Type B pancreatic cell (in vitro differentiated cells): Measurements from ENCODE around the gene PDLIM1. TPM values are rescaled to one million over a fixed set of nuclear protein-coding genes. Genes with fewer than 3 reads are reported as not detected.

Experiments
- DNase-seq: peaks from one replicate; pipeline ENCODE4 v3.0.0; 2021; ENCODE audit warnings: mixed read lengths; ENCODE audit not compliant: unreplicated experiment; ENCODE audit errors: extremely low spot score
- H3K27ac Mint-ChIP-seq: 2 replicates; pipeline ENCODE4 v1.8.0; 2021; ENCODE audit warnings: mild to moderate bottlenecking, mixed read lengths
- H3K27me3 Mint-ChIP-seq: 2 replicates; pipeline ENCODE4 v1.8.0; 2021; ENCODE audit warnings: mixed read lengths
- H3K36me3 Mint-ChIP-seq: 2 replicates; pipeline ENCODE4 v1.8.0; 2021; ENCODE audit warnings: mixed read lengths
- H3K4me1 Mint-ChIP-seq: one replicate; pipeline ENCODE4 v1.8.0; 2021; ENCODE audit warnings: mixed read lengths; ENCODE audit not compliant: unreplicated experiment
- H3K4me3 Mint-ChIP-seq: 2 replicates; pipeline ENCODE4 v1.8.0; 2021; ENCODE audit warnings: mild to moderate bottlenecking, mixed read lengths
- H3K9me3 Mint-ChIP-seq: 2 replicates; pipeline ENCODE4 v1.8.0; 2021; ENCODE audit warnings: mixed read lengths
- CTCF ChIP-seq: fragments of 200-600 bp; sonication (generic); conservative IDR thresholded peaks from 2 replicates; pipeline ENCODE4 v1.5.0; 2021; ENCODE audit warnings: antibody characterized with exemption, mild to moderate bottlenecking
- total RNA-seq: library from RNA; stranded (reverse); gene quantifications from 2 replicates; pipeline ENCODE4 v1.2.1, GENCODE V29; 2021; ENCODE audit warnings: low replicate concordance

Gene PDLIM1
- total RNA-seq, 1 donor from 2014 or later, result 171 TPM

- H3K9me3 Mint-ChIP-seq, result no peaks in the 10 kb centered on the region
- H3K4me1 Mint-ChIP-seq, result peaks cover 15% of the 10 kb centered on the region
- peak overlapping the region; percentile 65 for H3K27ac Mint-ChIP-seq
- DNase-seq, result no peak
- no peak for TF ChIP-seq CTCF
- H3K36me3 Mint-ChIP-seq, result peaks cover 6% of the 10 kb centered on the region
- H3K27me3 Mint-ChIP-seq, result peaks cover 25% of the 10 kb centered on the region
- peak overlapping the region; percentile 60 for H3K4me3 Mint-ChIP-seq
These were observed 3.5 kb downstream of the PDLIM1 start for GRCh38 chr10:95287281-95287680.

- H3K4me1 Mint-ChIP-seq, result peaks cover 15% of the 10 kb centered on the region
- H3K9me3 Mint-ChIP-seq, result no peaks in the 10 kb centered on the region
- peaks cover 11% of the 10 kb centered on the region for H3K36me3 Mint-ChIP-seq
- no peak for TF ChIP-seq CTCF
- H3K27me3 Mint-ChIP-seq, result peaks cover 21% of the 10 kb centered on the region
- peak overlapping the region; percentile 60 for H3K4me3 Mint-ChIP-seq
- H3K27ac Mint-ChIP-seq, result peak overlapping the region; percentile 65
- DNase-seq, result no peak
These were observed 4.1 kb downstream of the PDLIM1 start for GRCh38 chr10:95286707-95287106.

GRCh38 chr10:95285556-95285955 lies 5.2 kb downstream of the PDLIM1 start:
- peaks cover 16% of the 10 kb centered on the region for H3K27me3 Mint-ChIP-seq
- H3K4me3 Mint-ChIP-seq, result peak overlapping the region; percentile 46
- no peak overlapping the region for H3K27ac Mint-ChIP-seq
- peaks cover 19% of the 10 kb centered on the region for H3K4me1 Mint-ChIP-seq
- no peak for TF ChIP-seq CTCF
- no peaks in the 10 kb centered on the region for H3K9me3 Mint-ChIP-seq
- no peak for DNase-seq
- H3K36me3 Mint-ChIP-seq, result peaks cover 16% of the 10 kb centered on the region

- DNase-seq, result no peak
- Mint-ChIP-seq H3K4me1 (peaks cover 19% of the 10 kb centered on the region), H3K9me3 (no peaks in the 10 kb centered on the region), H3K27me3 (peaks cover 11% of the 10 kb centered on the region), H3K4me3 (no peak overlapping the region), H3K27ac (no peak overlapping the region), H3K36me3 (peaks cover 16% of the 10 kb centered on the region)
- no peak for TF ChIP-seq CTCF
These were observed 6.0 kb downstream of the PDLIM1 start for GRCh38 chr10:95284807-95285206.

GRCh38 chr10:95282107-95282506 lies 8.7 kb downstream of the PDLIM1 start:
- no peak overlapping the region for H3K4me3 Mint-ChIP-seq
- H3K4me1 Mint-ChIP-seq, result peaks cover 35% of the 10 kb centered on the region
- no peaks in the 10 kb centered on the region for H3K27me3 Mint-ChIP-seq
- TF ChIP-seq CTCF, result no peak
- H3K9me3 Mint-ChIP-seq, result no peaks in the 10 kb centered on the region
- DNase-seq, result no peak
- H3K36me3 Mint-ChIP-seq, result peaks cover 21% of the 10 kb centered on the region
- no peak overlapping the region for H3K27ac Mint-ChIP-seq

GRCh38 chr10:95281206-95281605 lies 9.6 kb downstream of the PDLIM1 start:
- no peaks in the 10 kb centered on the region for H3K27me3 Mint-ChIP-seq
- peaks cover 21% of the 10 kb centered on the region for H3K36me3 Mint-ChIP-seq
- H3K27ac Mint-ChIP-seq, result no peak overlapping the region
- no peak for DNase-seq
- peaks cover 34% of the 10 kb centered on the region for H3K4me1 Mint-ChIP-seq
- H3K4me3 Mint-ChIP-seq, result no peak overlapping the region
- TF ChIP-seq CTCF, result no peak
- H3K9me3 Mint-ChIP-seq, result no peaks in the 10 kb centered on the region
